HG02938 (cell line): Measurements from ENCODE around the gene KIF26B.

Experiments
- ATAC-seq: cut with Tn5 transposase; IDR thresholded peaks from one replicate; pipeline ENCODE4 v1.9.1; 2021; ENCODE audit warnings: mild to moderate bottlenecking, moderate library complexity; ENCODE audit not compliant: unreplicated experiment

KIF26B gene

DNA sequence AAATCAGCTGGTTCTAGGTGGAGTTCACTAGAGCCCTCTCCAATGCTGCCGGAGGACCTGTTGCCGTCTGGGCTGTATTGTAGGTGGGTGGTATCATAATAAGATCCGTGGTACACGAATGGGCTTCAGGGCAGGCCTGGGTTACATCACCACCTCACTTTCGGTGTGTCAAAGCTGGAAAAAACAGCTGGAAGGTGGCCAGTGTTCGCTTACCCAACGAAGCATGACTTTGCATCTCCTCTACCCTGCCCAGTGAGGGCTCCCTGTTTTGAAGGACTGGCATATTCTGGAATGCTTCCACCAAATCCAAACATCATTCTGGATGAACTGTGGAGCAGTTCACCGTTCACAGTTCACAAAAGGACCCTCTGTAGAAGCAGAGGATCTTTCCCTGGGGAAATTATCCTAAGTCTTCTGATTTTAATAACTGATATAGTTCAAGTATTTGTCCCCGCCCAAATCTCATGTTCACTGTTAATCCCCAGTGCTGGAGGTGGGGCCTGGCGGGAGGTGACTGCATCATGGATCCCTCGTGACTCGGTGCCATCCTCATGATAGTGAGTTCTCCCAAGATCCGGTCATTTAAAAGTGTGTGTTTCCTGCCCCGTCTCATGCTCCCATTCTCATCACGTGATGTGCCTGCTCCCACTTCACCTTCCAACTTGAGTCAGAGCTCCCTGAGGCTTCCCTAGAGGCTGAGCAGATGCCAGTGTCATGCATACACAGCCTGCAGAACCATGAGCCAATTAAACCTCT, 429.0 kb downstream of the KIF26B start:
- no peak for ATAC-seq

DNA sequence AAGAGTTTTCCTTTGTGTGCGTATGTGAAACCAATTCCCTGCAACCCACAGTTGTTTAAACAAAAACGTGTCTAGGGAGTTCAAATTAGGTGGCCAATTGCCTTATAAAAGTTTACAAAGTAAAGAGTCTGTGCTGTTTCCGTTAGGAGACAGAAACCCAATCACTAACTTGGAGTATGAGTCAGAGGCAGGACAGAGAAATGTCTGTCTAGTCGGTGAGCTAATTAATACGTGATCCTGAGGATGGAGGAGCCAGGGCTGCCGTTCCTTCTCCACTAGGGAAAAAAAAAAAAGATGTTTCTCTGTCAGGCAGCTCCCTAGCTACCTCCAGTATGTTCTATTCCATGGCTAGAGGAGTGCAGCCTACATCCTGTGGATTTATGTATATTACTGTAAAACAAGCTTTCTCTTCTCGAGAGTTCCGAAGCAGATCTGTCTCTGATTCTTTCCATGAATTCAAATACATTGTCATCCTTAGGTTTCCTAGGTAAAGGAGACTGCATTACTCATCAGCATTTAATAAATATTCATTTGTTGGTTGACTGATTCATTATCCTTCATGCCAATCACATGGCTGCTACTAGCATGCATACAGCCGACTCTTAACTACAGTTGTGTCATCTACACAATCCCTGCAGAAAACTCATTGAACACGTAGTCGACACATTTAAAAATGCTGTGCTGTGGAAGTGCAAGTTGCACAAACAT, 430.6 kb downstream of the KIF26B start:
- ATAC-seq = no peak

GRCh38 chr1:245587435-245588115, 432.8 kb downstream of the KIF26B start:
- ATAC-seq = no peak

DNA sequence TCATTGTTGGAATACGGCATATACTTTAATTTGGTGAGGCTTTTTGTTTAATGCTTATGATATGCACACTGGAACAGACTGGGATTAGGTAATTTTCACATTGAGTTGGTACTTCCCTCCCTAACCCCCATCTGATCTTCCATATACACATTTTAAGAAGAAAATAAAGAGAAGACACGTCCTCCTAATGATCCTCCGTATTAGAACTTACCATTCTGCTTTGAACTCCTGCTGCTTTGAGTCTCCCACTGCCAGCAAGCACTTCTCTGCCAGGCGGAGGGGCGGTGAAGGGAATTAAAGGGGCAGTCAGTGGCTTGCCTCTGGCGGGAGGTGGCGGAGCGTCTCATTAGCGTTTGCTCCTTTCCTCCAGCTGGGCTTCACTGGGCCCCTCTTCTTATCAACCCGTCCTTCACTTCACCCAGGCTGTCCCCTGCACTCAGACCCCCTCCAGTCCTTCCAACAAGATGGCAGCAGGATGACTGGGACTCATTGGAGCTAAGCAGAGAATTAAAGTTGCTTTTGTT, 433.4 kb downstream of the KIF26B start:
- ATAC-seq = no peak

DNA sequence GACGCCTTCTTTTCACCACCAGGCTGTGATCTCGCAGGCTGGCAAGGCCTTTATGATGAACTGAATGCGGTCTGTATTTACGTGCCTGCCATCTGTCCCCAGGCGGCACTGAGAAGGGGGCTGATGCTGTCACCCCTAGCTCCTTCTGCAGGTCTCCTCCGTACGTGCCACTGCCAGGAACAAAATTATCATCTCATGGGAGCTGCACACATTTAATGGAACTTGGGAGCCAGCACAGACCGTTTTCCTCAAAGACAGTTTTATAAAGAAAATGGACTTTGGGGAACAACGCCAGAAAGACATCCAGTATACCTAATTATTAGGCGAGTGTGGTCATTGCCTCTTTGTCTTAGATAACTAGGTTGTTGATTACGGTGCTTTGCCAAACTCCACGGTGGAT, 434.5 kb downstream of the KIF26B start:
- ATAC-seq = no peak

- ATAC-seq = no peak
Observed at GRCh38 chr1:245589906-245590305, 435.1 kb downstream of the KIF26B start.

DNA sequence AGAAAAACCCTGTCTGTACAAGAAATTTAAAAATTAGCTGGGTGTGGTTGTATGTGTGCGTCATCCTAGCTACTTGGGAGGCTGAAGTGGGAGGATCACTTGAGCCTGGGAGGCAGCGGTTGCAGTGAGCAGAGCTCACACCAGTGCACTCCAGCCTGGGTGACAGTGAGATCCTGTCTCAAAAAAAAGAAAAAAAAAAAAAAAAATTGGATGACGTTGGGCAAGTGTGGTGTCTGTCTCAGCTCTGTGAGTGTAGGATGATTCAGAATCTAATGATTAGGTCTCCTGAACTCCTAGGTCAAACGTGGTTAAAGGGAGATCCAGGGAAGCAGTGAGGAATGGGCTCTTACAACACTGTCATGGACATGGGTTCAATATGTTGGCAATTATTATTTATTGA, 435.9 kb downstream of the KIF26B start:
- ATAC-seq = no peak

GRCh38 chr1:245591346-245592188, 436.8 kb downstream of the KIF26B start:
- ATAC-seq = no peak

DNA sequence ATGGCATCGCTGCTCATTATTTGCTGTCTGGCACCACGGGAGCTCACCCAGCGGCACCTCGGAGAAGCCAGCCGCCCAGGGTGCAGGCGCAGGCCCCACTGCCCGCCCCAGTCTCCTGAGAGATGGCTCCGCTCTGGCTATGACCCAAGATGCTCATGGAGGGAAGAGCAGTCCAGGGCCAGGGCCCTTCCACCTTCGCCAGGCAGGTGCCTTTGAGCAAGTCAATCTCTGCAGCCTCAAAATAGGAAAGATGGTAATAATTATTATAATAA, 437.3 kb downstream of the KIF26B start:
- ATAC-seq = no peak

GRCh38 chr1:245598524-245599305, 443.9 kb downstream of the KIF26B start:
- ATAC-seq = no peak

- ATAC-seq = no peak
Observed at GRCh38 chr1:245599371-245600174, 444.8 kb downstream of the KIF26B start.

- ATAC-seq = no peak
Observed at GRCh38 chr1:245600658-245601057, 445.9 kb downstream of the KIF26B start.

GRCh38 chr1:245603311-245603865, 448.6 kb downstream of the KIF26B start:
- ATAC-seq = no peak

DNA sequence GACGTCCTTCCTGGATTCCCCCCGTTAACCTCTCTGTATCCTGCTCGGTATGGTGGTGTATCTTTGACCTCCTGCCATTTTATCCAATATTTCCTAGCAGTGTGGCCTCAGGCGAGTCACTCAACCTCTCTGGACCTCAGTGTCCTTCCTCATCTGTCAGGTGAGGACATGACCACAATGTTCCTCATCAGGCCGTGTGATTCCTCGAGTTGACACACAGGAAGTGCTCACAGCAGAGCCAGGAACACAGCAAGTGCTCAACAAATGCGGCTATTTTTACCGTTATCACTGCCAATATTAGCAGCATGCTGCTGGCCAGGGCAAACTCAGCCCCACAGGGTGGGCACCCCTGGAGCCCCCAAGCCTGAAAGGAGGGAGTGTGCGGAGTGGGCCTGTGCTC, 450.2 kb downstream of the KIF26B start:
- no peak for ATAC-seq

GRCh38 chr1:245605480-245606156, 450.8 kb downstream of the KIF26B start:
- no peak for ATAC-seq

- no peak for ATAC-seq
Observed at GRCh38 chr1:245606157-245606725, 451.5 kb downstream of the KIF26B start.

DNA sequence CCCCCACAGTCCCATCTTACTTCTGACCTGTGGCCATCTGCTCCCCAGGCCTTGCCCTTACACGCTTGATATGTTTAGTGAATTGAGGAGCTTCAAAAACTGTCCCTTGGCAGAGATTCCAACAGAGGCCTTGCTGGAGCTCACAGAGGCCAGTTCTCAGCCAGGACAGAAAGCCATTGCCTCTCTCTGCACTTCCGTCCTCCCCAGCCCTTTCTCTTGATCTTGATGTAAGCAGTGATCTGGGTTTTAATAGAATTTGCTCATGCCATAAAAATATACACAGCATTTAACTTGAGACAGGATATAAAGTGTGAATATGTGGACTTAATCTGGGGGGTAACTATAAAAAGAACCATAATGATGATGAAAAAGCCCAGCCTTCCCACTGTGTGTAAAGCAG, 453.5 kb downstream of the KIF26B start:
- no peak for ATAC-seq
